T-cell (primary cell): Measurements from ENCODE around the gene C20orf96. TPM values are rescaled to one million over a fixed set of nuclear protein-coding genes. Genes with fewer than 3 reads are reported as not detected.

Experiments used
- ATAC-seq, 4 experiments: fragments of 200-7000 bp in 3 of 4; fragments of 150-1000 bp in 1 of 4; cut with Tn5 transposase; replicated peaks in 1 of 4; 1 replicate in 3 of 4; 2 replicates in 1 of 4; pipeline ENCODE4 v1.10.0; 2021; ENCODE audit warnings: moderate library complexity in 3 of 4, mild to moderate bottlenecking in 2 of 4, moderate number of reproducible peaks in 1 of 4
- CTCF ChIA-PET, 2 donors: fragments of 300-600 bp; sonication (Branson Sonifier 250); formaldehyde crosslinking; loops; one replicate each; lab custom pipeline; 2022; ENCODE audit warnings: antibody characterized with exemption in 2 of 2; lab: Charles Lee
- POLR2A ChIA-PET, 2 donors: fragments of 300-600 bp; sonication (Branson Sonifier 250); formaldehyde crosslinking; loops; one replicate each; lab custom pipeline; 2022; ENCODE audit warnings: antibody characterized with exemption in 2 of 2; lab: Charles Lee
- DNase-seq, 35 experiments: peaks; one replicate each; pipeline versions ENCODE4 v3.0.0 to v3.0.0-alpha.2; 2013 to 2023
- H3K27ac ChIP-seq: one replicate; pipeline ENCODE4 v1.5.1; 2013; ENCODE audit warnings: low read length
- H3K27me3 ChIP-seq, 2 experiments: replicated peaks in 1 of 2; 1 replicate in 1 of 2; 2 replicates in 1 of 2; pipeline versions ENCODE4 v1.6.1 to v1.7.0; 2013; ENCODE audit warnings: low read length in 1 of 2, mixed read lengths in 1 of 2; ENCODE audit not compliant: control insufficient read depth in 2 of 2, insufficient read depth in 2 of 2; ENCODE audit errors: extremely low read depth in 1 of 2
- H3K36me3 ChIP-seq, 2 donors: 1 replicate in 1 of 2; 2 replicates in 1 of 2; pipeline versions ENCODE4 v1.6.1 to v1.7.0; 2013; ENCODE audit warnings: low read length in 1 of 2; ENCODE audit not compliant: control insufficient read depth in 2 of 2, insufficient read depth in 1 of 2; ENCODE audit errors: extremely low read depth in 1 of 2
- H3K4me1 ChIP-seq, 2 experiments: 1 replicate in 1 of 2; 2 replicates in 1 of 2; pipeline versions ENCODE4 v1.6.1 to v1.7.0; 2013; ENCODE audit warnings: low read length in 2 of 2, mixed read lengths in 1 of 2; ENCODE audit not compliant: insufficient read depth in 2 of 2, control insufficient read depth in 1 of 2; ENCODE audit errors: extremely low read depth in 1 of 2
- H3K4me3 ChIP-seq, 2 donors: 1 replicate in 1 of 2; 2 replicates in 1 of 2; pipeline versions ENCODE4 v1.5.1 to v1.7.0; 2013; ENCODE audit warnings: mild to moderate bottlenecking in 2 of 2, low read length in 1 of 2, moderate library complexity in 1 of 2; ENCODE audit not compliant: control insufficient read depth in 1 of 2; ENCODE audit errors: extremely low read depth in 1 of 2
- H3K9me3 ChIP-seq: 2 replicates; pipeline ENCODE4 v1.7.0; 2013
- H3K27ac Mint-ChIP-seq, 2 donors: one replicate each; pipeline ENCODE4 v1.8.0; 2020 to 2021; ENCODE audit warnings: mild to moderate bottlenecking in 2 of 2, mixed read lengths in 2 of 2
- H3K27me3 Mint-ChIP-seq, 2 donors: one replicate each; pipeline ENCODE4 v1.8.0; 2021 to 2022; ENCODE audit warnings: mixed read lengths in 2 of 2
- H3K36me3 Mint-ChIP-seq: one replicate; pipeline ENCODE4 v1.8.0; 2021; ENCODE audit warnings: mixed read lengths
- H3K4me1 Mint-ChIP-seq, 3 donors: one replicate each; pipeline ENCODE4 v1.8.0; 2020 to 2022; ENCODE audit warnings: mixed read lengths in 3 of 3, mild to moderate bottlenecking in 1 of 3
- H3K4me3 Mint-ChIP-seq, 3 donors: one replicate each; pipeline ENCODE4 v1.8.0; 2020 to 2022; ENCODE audit warnings: mild to moderate bottlenecking in 3 of 3, mixed read lengths in 3 of 3, moderate library complexity in 3 of 3
- H3K9me3 Mint-ChIP-seq, 3 donors: one replicate each; pipeline ENCODE4 v1.8.0; 2020 to 2022; ENCODE audit warnings: mixed read lengths in 3 of 3
- WGBS: methylation state at CpG from one replicate; pipeline ENCODE4 v1.1.5; 2013; ENCODE audit warnings: missing lambda C conversion rate; ENCODE audit not compliant: insufficient coverage; 5-methylcytosine and 5-hydroxymethylcytosine counted together
- total RNA-seq, 35 experiments: library from RNA in 6 of 35; stranded (reverse) in 6 of 35; fragments of 120-200 nt in 1 of 35; gene quantifications; one replicate each; pipeline versions ENCODE4 v1.2.1 to v1.2.4 and lab custom pipeline; 2013 to 2026

C20orf96 gene
- total RNA-seq, 5 donors from 2014 or later (not counting 1 experiment from before 2014, with no cell fraction given) = 2.5 to 3.2 (median 2.8) TPM

DNA sequence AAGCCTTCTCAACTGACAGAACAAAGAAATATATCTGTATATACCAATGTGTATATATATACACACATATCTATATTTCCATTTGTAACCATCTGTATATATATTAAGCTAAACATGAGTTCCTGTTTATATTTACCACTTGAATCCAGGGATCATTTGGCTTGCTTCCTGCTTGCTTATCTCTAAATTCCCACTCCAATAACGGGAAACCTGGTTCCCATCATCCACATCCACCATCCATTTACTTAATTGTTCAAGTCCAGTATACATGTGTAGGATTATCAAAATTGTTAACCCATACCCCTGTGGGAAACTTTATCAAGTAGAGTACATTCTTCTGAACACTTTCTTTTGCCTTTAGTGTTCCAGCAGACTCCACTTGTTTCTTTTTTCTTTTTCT is 22.3 kb upstream of the C20orf96 start:
- Mint-ChIP-seq H3K27ac (no peak overlapping the region), H3K36me3 (peaks cover 4% of the 10 kb centered on the region), H3K27me3 (no peaks in the 10 kb centered on the region), H3K4me3 (no peak overlapping the region), H3K9me3 (no peaks in the 10 kb centered on the region), H3K4me1 (peaks cover 15% of the 10 kb centered on the region in 3 donors)
- Histone ChIP-seq H3K4me1 (peaks cover 0 to 9% of the 10 kb centered on the region in 2 experiments), H3K36me3 (no peaks in the 10 kb centered on the region), H3K27me3 (peaks cover 0 to 5% of the 10 kb centered on the region in 2 experiments), H3K27ac (no peak overlapping the region), H3K4me3 (no peak overlapping the region), H3K9me3 (no peaks in the 10 kb centered on the region)
- POLR2A ChIA-PET = interaction anchor here in 1 of 2 donors (0.6 kb wide), 1 partner anchor 44 kb away, joined by 4 read pairs; no protein-coding TSS in a partner anchor
- no peak for ATAC-seq
- CTCF ChIA-PET = interaction anchor here in 1 of 2 donors (1.4 kb wide), 1 partner anchor 13 kb away, joined by 4 read pairs; no protein-coding TSS in a partner anchor
- DNase-seq = no peak
- WGBS = 100% methylated on average over 1 of the region's 1 CpG

DNA sequence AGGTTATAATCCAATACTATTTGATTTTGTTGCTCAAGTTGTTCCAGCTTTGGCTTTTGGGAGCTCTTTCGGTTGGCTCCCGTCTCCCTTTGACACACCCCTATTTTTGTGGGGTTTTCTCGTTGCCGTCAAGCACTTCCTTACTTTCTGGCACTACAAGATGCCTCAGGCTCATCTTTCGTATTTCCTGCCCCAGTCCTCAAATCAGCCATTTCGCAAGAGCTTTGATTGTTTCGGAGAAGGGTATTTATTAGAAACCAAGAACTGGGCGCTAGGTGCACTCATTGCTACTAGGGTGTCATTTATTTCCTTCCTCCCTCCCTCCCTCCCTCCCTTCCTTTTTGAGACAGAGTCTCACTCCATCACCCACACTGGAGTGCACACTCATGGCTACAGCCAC is 21.5 kb upstream of the C20orf96 start:
- H3K9me3 Mint-ChIP-seq = no peaks in the 10 kb centered on the region
- H3K36me3 ChIP-seq = no peaks in the 10 kb centered on the region
- H3K27me3 ChIP-seq = peaks cover 0 to 5% of the 10 kb centered on the region in 2 experiments
- peaks cover 4% of the 10 kb centered on the region for H3K36me3 Mint-ChIP-seq
- H3K4me3 Mint-ChIP-seq = no peak overlapping the region
- POLR2A ChIA-PET = no interaction called here
- no peak overlapping the region for H3K4me3 ChIP-seq
- H3K9me3 ChIP-seq = no peaks in the 10 kb centered on the region
- ATAC-seq (no peak), DNase-seq (no peak)
- no peaks in the 10 kb centered on the region for H3K27me3 Mint-ChIP-seq
- H3K4me1 ChIP-seq = peaks cover 0 to 9% of the 10 kb centered on the region in 2 experiments
- no peak overlapping the region for H3K27ac Mint-ChIP-seq
- no peak overlapping the region for H3K27ac ChIP-seq
- peaks cover 15% of the 10 kb centered on the region in 3 donors for H3K4me1 Mint-ChIP-seq
- CTCF ChIA-PET = interaction anchor here in 1 of 2 donors (0.6 to 1.4 kb wide), 2 partner anchors 12 to 17 kb away, joined by 4 to 7 read pairs; no protein-coding TSS in a partner anchor
- WGBS = 70% methylated on average over 2 of the region's 8 CpGs

DNA sequence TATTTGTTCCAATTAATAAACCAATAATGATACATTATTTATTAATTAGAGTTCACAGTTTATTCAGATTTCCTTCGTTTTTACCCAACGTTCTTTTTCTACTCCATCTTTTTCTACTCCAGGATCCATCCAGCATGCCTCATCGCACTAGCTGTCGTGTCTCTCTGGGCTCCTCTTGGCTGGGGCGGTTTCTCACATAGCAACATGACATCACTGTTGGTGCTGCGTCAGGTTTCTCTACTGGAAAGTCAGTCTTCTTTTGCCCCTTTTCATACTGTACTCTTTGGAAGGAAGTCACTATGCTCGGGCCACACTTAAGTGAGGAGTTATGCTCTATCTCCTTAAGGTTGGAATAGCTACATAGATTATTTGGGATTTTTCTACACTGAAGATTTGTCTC is 21.1 kb upstream of the C20orf96 start:
- ChIA-PET CTCF (interaction anchor here in 1 of 2 donors (0.6 to 1.4 kb wide), 2 partner anchors 11 to 17 kb away, joined by 4 to 7 read pairs; no protein-coding TSS in a partner anchor), POLR2A (no interaction called here)
- Mint-ChIP-seq H3K27me3 (no peaks in the 10 kb centered on the region), H3K36me3 (peaks cover 4% of the 10 kb centered on the region), H3K4me1 (peaks cover 15% of the 10 kb centered on the region in 3 donors), H3K4me3 (no peak overlapping the region), H3K27ac (no peak overlapping the region), H3K9me3 (no peaks in the 10 kb centered on the region)
- WGBS = no CpG with 5 or more reads among the region's 7 CpGs
- H3K4me1 ChIP-seq = peaks cover 0 to 9% of the 10 kb centered on the region in 2 experiments
- peaks cover 0 to 5% of the 10 kb centered on the region in 2 experiments for H3K27me3 ChIP-seq
- H3K4me3 ChIP-seq = no peak overlapping the region
- H3K27ac ChIP-seq = no peak overlapping the region
- H3K36me3 ChIP-seq = no peaks in the 10 kb centered on the region
- no peaks in the 10 kb centered on the region for H3K9me3 ChIP-seq
- ATAC-seq (no peak), DNase-seq (no peak)

DNA sequence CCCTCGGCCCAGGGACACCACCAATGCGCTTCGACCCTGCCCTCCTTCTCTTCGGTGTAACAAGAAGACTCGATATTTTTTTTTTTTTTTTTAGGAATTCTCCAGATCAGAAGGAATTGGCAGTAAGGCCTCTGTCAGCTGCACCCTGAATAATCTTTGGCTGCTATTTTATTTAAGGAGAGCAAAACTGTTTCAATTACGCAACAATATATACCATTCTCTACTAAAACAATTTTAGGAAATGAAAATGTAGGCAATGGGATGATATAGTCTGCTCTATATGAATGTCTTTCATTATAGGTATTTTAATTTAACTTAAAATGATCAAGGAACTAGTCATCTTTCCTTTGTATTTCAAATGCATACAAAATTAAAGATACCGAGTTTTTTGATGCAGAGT is 20.1 kb upstream of the C20orf96 start:
- CTCF ChIA-PET = interaction anchor here in 1 of 2 donors (0.6 to 0.7 kb wide), 2 partner anchors 44 to 46 kb away, joined by 3 read pairs; no protein-coding TSS in a partner anchor

DNA sequence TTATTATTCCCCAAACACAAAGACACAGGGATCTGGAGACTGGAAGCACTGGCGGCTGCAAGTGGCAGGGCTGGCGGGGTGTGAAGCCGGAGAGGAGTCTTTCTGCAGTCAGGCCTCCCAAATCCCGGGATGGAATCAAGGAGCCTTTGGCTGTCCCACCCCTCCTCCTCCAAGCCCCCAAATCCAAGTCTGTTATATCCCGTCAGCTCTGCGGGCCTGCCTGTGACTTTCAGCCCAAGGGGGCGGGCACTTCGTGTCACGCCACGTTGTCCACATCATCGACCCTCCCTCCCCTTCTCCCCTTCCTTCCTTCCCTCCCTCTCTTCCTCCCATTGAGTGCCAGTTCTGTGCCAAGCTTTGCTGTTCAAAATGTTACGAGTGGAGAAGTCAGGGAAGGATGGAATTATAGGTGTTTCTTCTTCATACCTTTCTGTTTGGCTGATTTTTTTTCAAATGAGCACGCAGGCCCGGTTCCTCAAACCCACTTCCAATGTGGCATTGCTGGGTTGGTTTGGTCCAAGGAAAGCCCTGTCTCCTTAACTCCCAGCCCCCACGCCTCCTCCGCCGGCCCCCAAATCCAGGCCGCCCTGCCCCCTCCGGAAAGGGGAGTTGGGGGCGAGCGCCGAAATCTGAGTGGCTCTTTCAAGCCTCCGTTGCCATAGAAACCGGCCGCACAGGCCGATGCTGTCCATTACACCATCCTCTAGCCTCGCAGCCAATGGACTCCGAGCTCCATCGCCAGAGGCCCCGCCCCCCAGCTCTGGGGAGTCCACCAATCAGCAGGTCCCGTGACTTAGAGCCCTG is 19.5 kb upstream of the C20orf96 start:
- H3K36me3 ChIP-seq = no peaks in the 10 kb centered on the region
- H3K27me3 Mint-ChIP-seq = no peaks in the 10 kb centered on the region
- H3K9me3 Mint-ChIP-seq = no peaks in the 10 kb centered on the region
- peak; percentile 93 to 100 (median 98) for ATAC-seq
- DNase-seq = peak; percentile 45 to 87 (median 72)
- peaks cover 0 to 9% of the 10 kb centered on the region in 2 experiments for H3K4me1 ChIP-seq
- H3K36me3 Mint-ChIP-seq = no peaks in the 10 kb centered on the region
- peak overlapping the region; percentile 29 to 31 for H3K4me3 ChIP-seq
- ChIA-PET CTCF (interaction anchor here in 1 of 2 donors (0.6 to 0.7 kb wide), 2 partner anchors 43 to 45 kb away, joined by 3 read pairs; no protein-coding TSS in a partner anchor), POLR2A (interaction anchor here in 1 of 2 donors (0.5 to 0.7 kb wide), 2 partner anchors 13 to 15 kb away, joined by 4 to 6 read pairs; partner anchors contain the start of gene ZCCHC3)
- H3K4me3 Mint-ChIP-seq = peak overlapping the region; percentile 70 to 83 (median 72)
- H3K27me3 ChIP-seq = peaks cover 0 to 5% of the 10 kb centered on the region in 2 experiments
- no peak overlapping the region for H3K27ac ChIP-seq
- peak overlapping the region in 1 of 2 donors; percentile 62 for H3K27ac Mint-ChIP-seq
- WGBS = 31% methylated on average over 10 of the region's 31 CpGs
- no peaks in the 10 kb centered on the region for H3K9me3 ChIP-seq
- peaks cover 15% of the 10 kb centered on the region in 3 donors for H3K4me1 Mint-ChIP-seq

More for the DNA sequence above, 20.1 kb upstream of the C20orf96 start:
- Mint-ChIP-seq H3K4me1 (peaks cover 15% of the 10 kb centered on the region in 3 donors), H3K4me3 (peak overlapping the region; percentile 70 to 83 (median 72)), H3K9me3 (no peaks in the 10 kb centered on the region), H3K36me3 (no peaks in the 10 kb centered on the region), H3K27me3 (no peaks in the 10 kb centered on the region), H3K27ac (peak overlapping the region in 1 of 2 donors; percentile 28)
- POLR2A ChIA-PET = interaction anchor here in 1 of 2 donors (0.7 kb wide), 1 partner anchor 13 kb away, joined by 6 read pairs; the partner anchor contains the start of gene ZCCHC3
- 20% methylated on average over 1 of the region's 7 CpGs for WGBS
- Histone ChIP-seq H3K27ac (no peak overlapping the region), H3K9me3 (no peaks in the 10 kb centered on the region), H3K36me3 (no peaks in the 10 kb centered on the region), H3K27me3 (peaks cover 0 to 5% of the 10 kb centered on the region in 2 experiments), H3K4me1 (peaks cover 0 to 9% of the 10 kb centered on the region in 2 experiments), H3K4me3 (peak overlapping the region; percentile 29 to 31)
- DNase-seq = no peak
- ATAC-seq = no peak

DNA sequence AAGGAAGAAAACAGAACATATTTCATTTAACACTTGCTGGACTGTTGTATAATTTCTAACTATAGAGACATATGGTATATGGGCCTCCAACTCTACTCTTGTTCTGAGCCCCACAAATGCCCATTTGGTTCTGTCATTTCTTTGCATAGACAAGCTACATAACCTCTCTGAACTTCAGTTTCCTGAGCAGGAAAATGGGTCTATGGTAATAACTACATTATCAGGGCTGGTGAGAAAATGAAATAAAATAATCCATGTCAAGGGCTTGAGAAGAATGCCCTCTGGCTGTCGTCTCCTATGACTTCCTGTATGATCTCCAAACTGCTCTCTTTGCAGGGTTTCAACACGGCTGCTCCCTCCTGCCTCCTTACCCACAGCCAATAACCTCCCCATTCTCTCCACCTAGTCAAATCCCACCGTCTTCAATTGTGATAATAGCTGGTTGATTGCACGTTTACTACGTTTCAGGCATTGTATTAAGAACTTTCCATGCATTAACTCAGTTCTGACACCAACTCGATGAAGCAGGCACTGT is 18.8 kb upstream of the C20orf96 start:
- peak overlapping the region; percentile 8 to 62 for H3K27ac Mint-ChIP-seq
- H3K9me3 Mint-ChIP-seq = no peaks in the 10 kb centered on the region
- H3K4me1 ChIP-seq = peaks cover 0 to 9% of the 10 kb centered on the region in 2 experiments
- 67% methylated on average over 5 of the region's 6 CpGs for WGBS
- no peaks in the 10 kb centered on the region for H3K36me3 ChIP-seq
- H3K4me1 Mint-ChIP-seq = peaks cover 15% of the 10 kb centered on the region in 3 donors
- no peaks in the 10 kb centered on the region for H3K36me3 Mint-ChIP-seq
- POLR2A ChIA-PET = no interaction called here
- peaks cover 0 to 5% of the 10 kb centered on the region in 2 experiments for H3K27me3 ChIP-seq
- H3K27ac ChIP-seq = no peak overlapping the region
- no peak for DNase-seq
- ATAC-seq = no peak
- no peaks in the 10 kb centered on the region for H3K27me3 Mint-ChIP-seq
- no peaks in the 10 kb centered on the region for H3K9me3 ChIP-seq
- H3K4me3 ChIP-seq = no peak overlapping the region
- CTCF ChIA-PET = no interaction called here
- H3K4me3 Mint-ChIP-seq = peak overlapping the region in 2 of 3 donors; percentile 34 to 83
